Measurements from ENCODE around the gene SLMAP. TPM values are rescaled to one million over a fixed set of nuclear protein-coding genes. Genes with fewer than 3 reads are reported as not detected.

SLMAP gene
- total RNA-seq, 1 donor from 2014 or later, result 71.5 TPM

GRCh38 chr3:57919987-57920386 lies 163.9 kb downstream of the SLMAP start:
- no peak for DNase-seq (ENCODE audit: extremely low spot score, unreplicated experiment)
- Mint-ChIP-seq H3K36me3 (ENCODE audit: unreplicated experiment) (peaks cover 29% of the 10 kb centered on the region), H3K4me3 (ENCODE audit: unreplicated experiment) (no peak overlapping the region), H3K27me3 (ENCODE audit: unreplicated experiment) (no peaks in the 10 kb centered on the region), H3K4me1 (ENCODE audit: unreplicated experiment) (peaks cover 55% of the 10 kb centered on the region), H3K27ac (ENCODE audit: unreplicated experiment) (no peak overlapping the region), H3K9me3 (ENCODE audit: unreplicated experiment) (no peaks in the 10 kb centered on the region)
- no peak for TF ChIP-seq CTCF (IDR thresholded peaks at IDR 0.05)

- Mint-ChIP-seq H3K9me3 (ENCODE audit: unreplicated experiment) (no peaks in the 10 kb centered on the region), H3K36me3 (ENCODE audit: unreplicated experiment) (peaks cover 27% of the 10 kb centered on the region), H3K4me3 (ENCODE audit: unreplicated experiment) (peak overlapping the region; percentile 21), H3K27me3 (ENCODE audit: unreplicated experiment) (no peaks in the 10 kb centered on the region), H3K27ac (ENCODE audit: unreplicated experiment) (peak overlapping the region; percentile 61), H3K4me1 (ENCODE audit: unreplicated experiment) (peaks cover 55% of the 10 kb centered on the region)
- no peak for DNase-seq (ENCODE audit: extremely low spot score, unreplicated experiment)
- no peak for TF ChIP-seq CTCF (IDR thresholded peaks at IDR 0.05)
These were observed 167.0 kb downstream of the SLMAP start for GRCh38 chr3:57923101-57923500.

- TF ChIP-seq CTCF (IDR thresholded peaks at IDR 0.05), result no peak
- Mint-ChIP-seq H3K27ac (ENCODE audit: unreplicated experiment) (peak overlapping the region; percentile 61), H3K36me3 (ENCODE audit: unreplicated experiment) (peaks cover 28% of the 10 kb centered on the region), H3K27me3 (ENCODE audit: unreplicated experiment) (no peaks in the 10 kb centered on the region), H3K9me3 (ENCODE audit: unreplicated experiment) (no peaks in the 10 kb centered on the region), H3K4me1 (ENCODE audit: unreplicated experiment) (peaks cover 48% of the 10 kb centered on the region), H3K4me3 (ENCODE audit: unreplicated experiment) (no peak overlapping the region)
- DNase-seq (ENCODE audit: extremely low spot score, unreplicated experiment), result no peak
These were observed 167.6 kb downstream of the SLMAP start for GRCh38 chr3:57923752-57924151.

- H3K27ac Mint-ChIP-seq (ENCODE audit: unreplicated experiment), result no peak overlapping the region
- H3K4me1 Mint-ChIP-seq (ENCODE audit: unreplicated experiment), result peaks cover 34% of the 10 kb centered on the region
- H3K27me3 Mint-ChIP-seq (ENCODE audit: unreplicated experiment), result no peaks in the 10 kb centered on the region
- H3K9me3 Mint-ChIP-seq (ENCODE audit: unreplicated experiment), result no peaks in the 10 kb centered on the region
- TF ChIP-seq CTCF (IDR thresholded peaks at IDR 0.05), result no peak
- peaks cover 24% of the 10 kb centered on the region for H3K36me3 Mint-ChIP-seq (ENCODE audit: unreplicated experiment)
- no peak overlapping the region for H3K4me3 Mint-ChIP-seq (ENCODE audit: unreplicated experiment)
- no peak for DNase-seq (ENCODE audit: extremely low spot score, unreplicated experiment)
These were observed 171.1 kb downstream of the SLMAP start for GRCh38 chr3:57927166-57927565.

GRCh38 chr3:57927916-57928315 lies 171.8 kb downstream of the SLMAP start:
- H3K9me3 Mint-ChIP-seq (ENCODE audit: unreplicated experiment), result no peaks in the 10 kb centered on the region
- peaks cover 26% of the 10 kb centered on the region for H3K4me1 Mint-ChIP-seq (ENCODE audit: unreplicated experiment)
- H3K27me3 Mint-ChIP-seq (ENCODE audit: unreplicated experiment), result no peaks in the 10 kb centered on the region
- H3K27ac Mint-ChIP-seq (ENCODE audit: unreplicated experiment), result no peak overlapping the region
- peaks cover 26% of the 10 kb centered on the region for H3K36me3 Mint-ChIP-seq (ENCODE audit: unreplicated experiment)
- no peak overlapping the region for H3K4me3 Mint-ChIP-seq (ENCODE audit: unreplicated experiment)
- DNase-seq (ENCODE audit: extremely low spot score, unreplicated experiment), result no peak
- TF ChIP-seq CTCF (IDR thresholded peaks at IDR 0.05), result no peak
